Measurements from ENCODE around the gene ATG4B. TPM values are rescaled to one million over a fixed set of nuclear protein-coding genes. Genes with fewer than 3 reads are reported as not detected.

Gene ATG4B
- polyA plus RNA-seq, 10 donors = 41.8 to 67.7 (median 51.1) TPM

GRCh38 chr2:241686650-241687425 is 49.3 kb downstream of the ATG4B start, which contains the start of gene DTYMK:
Gene DTYMK, minus strand, starts transcription at chr2:241686815. Its CDS starts 32 bp downstream, at chr2:241686783.
- peak; percentile 97 to 99 (median 97) for DNase-seq

DNA sequence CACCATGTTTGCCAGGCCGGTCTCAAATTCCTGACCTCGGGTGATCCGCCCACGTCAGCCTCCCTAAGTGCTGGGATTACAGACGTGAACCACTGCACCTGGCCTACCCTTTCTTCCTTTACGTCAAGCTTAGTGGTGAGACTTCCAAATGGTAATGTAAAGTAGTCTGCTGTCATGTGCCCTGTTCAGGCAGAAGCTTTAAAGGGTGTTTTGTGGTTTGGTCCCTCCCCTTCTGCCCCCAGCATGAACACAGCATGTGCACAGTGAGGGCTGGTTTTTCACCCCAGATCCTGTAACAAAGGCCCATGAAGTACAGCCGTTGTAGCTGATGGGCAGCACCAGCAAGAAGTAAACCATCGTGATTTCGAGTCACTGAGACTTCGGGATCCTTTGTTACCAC is 51.8 kb downstream of the ATG4B start:
- DNase-seq = no peak

- no peak for DNase-seq
Measured at GRCh38 chr2:241690202-241690717, 52.8 kb downstream of the ATG4B start.

- peak in 1 of 3 donors; percentile 38 for DNase-seq
Measured at GRCh38 chr2:241692448-241692847, 55.0 kb downstream of the ATG4B start.

GRCh38 chr2:241695651-241696050 is 58.2 kb downstream of the ATG4B start:
- DNase-seq = no peak

GRCh38 chr2:241701149-241701398 is 63.6 kb downstream of the ATG4B start:
- no peak for DNase-seq

- peak; percentile 94 to 97 (median 95) for DNase-seq
Measured at GRCh38 chr2:241701399-241702154, 64.1 kb downstream of the ATG4B start, which contains the start of gene ING5. Gene ING5, plus strand, starts transcription at chr2:241702039. Its CDS starts 27 bp downstream, at chr2:241702066.

DNA sequence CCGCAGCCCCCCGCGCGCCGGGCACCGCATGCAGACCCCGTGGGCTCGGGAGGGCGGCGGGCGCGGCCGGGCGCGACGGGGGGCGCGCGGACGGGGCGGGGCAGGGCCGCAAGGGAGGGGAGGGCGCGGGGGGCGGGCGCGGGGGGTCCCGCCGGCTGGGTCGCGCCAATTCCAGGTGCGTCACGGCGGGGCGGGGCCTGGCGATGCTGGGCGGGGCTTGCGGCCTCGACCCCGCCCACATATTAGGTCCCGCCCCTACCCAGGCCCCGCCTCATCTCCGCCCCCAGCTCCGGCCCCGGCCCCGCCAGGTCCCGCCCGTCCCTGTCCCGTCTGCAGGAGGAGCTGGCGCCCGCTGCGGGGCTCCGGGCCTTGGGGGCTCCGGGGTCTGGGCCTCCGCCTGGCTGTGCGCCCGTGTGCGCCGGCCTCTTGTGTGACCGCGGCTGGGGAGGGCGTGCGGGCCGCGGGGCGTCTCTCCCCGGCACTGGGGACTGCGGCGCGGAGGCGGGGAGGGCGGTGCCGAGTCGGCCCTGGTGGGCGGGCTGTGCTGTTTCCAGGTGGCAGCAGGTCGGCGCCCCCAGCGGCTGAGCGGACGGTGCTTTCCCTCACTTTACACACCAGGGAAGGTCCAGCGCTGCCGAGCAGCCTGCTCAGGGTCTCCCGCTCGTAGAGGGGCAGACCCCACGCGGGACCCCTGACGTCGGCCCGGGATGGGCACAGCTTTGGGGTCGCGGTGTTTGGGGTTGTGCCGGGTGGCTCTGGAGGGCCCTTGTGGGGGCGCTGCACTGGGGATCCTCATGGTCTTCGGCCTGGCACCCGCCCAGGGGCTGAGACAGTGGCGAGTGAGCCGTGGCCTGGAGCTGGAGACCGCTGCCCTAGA is 64.9 kb downstream of the ATG4B start:
- peak; percentile 79 to 92 (median 87) for DNase-seq

DNA sequence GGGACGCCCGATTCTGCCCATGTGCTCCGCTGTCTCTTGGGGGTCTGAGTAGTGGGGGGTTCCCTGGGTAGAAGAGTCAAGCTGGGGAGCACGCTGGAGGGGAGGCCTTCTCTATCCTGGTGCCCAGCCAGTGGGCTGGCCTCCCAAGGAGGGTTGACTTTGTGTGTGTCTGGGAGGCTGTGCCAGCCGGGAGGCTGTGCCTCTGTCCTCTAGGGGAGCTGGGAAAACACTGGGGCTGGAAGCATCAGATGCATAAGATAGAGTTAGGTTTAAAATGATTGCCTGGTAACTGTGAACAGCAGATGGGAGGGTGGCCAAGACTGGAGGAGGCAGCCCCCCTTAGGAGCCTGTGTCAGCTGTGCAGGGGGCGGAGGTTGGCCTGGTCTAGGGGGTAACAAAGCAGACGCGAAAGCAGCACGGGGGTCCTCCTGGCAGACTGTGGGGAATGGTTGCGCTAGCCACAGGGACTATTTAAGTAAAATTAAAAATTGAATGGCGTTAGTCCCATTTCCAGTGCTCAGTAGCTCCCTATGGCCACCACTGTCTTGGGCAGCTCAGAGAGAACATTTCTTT is 65.6 kb downstream of the ATG4B start:
- DNase-seq = peak; percentile 11 to 55 (median 29)

- DNase-seq = no peak
Measured at GRCh38 chr2:241706537-241706936, 69.0 kb downstream of the ATG4B start.

- DNase-seq = no peak
Measured at GRCh38 chr2:241708879-241709278, 71.4 kb downstream of the ATG4B start.

- no peak for DNase-seq
Measured at GRCh38 chr2:241719093-241719492, 81.6 kb downstream of the ATG4B start.

DNA sequence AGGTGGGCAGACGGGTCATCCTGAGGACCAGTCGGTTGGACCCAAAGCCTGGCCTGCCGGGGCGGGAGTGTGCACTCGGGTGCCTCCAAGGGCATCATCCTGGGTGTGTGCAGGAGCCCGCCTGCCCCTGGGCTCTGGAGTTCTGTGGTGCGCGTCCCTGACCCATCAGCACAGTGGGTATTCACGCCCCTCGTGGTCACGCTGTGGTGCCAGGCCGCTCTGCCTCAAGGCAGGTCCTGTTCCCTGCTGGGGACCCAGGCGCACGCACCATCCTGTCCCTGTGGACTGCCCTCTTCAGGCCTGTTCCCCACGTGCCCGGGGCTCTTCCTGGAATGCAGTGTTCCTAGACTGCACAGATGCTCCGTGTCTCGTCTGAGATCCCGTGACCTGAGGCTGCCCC is 82.6 kb downstream of the ATG4B start:
- DNase-seq = no peak

DNA sequence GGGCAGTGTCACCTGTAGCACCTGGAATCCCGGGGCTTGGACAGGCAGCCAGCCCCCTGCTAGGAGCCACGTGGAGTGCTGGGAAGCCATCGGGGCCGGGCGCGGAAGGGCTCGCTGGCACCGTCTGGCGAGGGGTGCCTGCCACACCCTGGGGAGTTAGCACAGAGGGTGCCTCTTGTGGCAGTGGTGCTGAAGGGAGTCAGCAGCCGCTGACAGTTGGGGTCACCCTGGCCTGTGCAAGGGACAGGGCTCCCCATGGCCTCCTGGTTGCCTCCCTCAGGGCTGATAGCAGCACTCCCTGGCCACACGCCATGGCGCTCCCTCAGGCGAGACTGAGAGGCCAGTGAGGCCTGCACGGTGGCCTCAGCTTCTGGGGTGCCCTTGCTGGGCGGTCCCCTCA is 83.1 kb downstream of the ATG4B start:
- DNase-seq = no peak

DNA sequence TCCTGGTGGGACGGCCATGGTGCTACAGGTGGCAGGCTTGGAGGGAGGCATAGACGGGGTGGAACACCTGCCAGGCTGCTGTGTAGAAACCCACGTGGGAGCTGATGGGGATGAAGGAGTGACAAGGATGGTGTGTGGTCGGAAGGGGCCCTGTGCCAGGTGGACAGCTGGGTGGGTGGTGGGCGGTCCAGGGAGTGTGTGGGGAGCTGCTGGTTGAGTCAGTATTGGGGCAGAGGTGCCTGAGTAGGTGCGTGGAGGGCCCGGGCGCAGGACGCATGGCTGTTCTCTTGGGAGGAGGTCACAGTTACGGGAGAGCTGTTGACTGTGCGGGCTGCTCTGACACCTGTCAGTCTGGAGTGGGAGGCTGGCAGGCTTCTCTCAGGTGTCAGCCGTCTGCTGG is 84.4 kb downstream of the ATG4B start:
- no peak for DNase-seq

GRCh38 chr2:241722896-241723454 is 85.5 kb downstream of the ATG4B start:
- no peak for DNase-seq

Other genes with a start within 250 kb of the ATG4B start
- gene STK25, start 129.1 kb upstream of the ATG4B start, polyA plus RNA-seq (ENCODE audit: insufficient read length in 10 of 10) = 100 to 1,000 TPM; 242 to 298 (median 267) TPM
- 10 to 100 TPM; 41.3 to 61.7 (median 52.5) TPM for gene BOK, start 78.9 kb upstream of the ATG4B start, polyA plus RNA-seq (ENCODE audit: insufficient read length in 10 of 10)
- gene THAP4, start 535 bp upstream of the ATG4B start, polyA plus RNA-seq (ENCODE audit: insufficient read length in 10 of 10) = 10 to 100 TPM; 36.7 to 43.5 (median 39.1) TPM
- gene DTYMK, start 49.1 kb downstream of the ATG4B start, polyA plus RNA-seq (ENCODE audit: insufficient read length in 10 of 10) = 10 to 100 TPM; 21.9 to 33.4 (median 24.0) TPM
- 10 to 100 TPM; 15.9 to 31.1 (median 21.5) TPM for gene ING5, start 64.3 kb downstream of the ATG4B start, polyA plus RNA-seq (ENCODE audit: insufficient read length in 10 of 10)
- gene D2HGDH, start 96.9 kb downstream of the ATG4B start, polyA plus RNA-seq (ENCODE audit: insufficient read length in 10 of 10) = 10 to 100 TPM; 15.2 to 32.4 (median 18.1) TPM
- gene GAL3ST2, start 139.1 kb downstream of the ATG4B start, polyA plus RNA-seq (ENCODE audit: insufficient read length in 10 of 10) = under 1 TPM in 3 of 10 donors, not detected in 7; 0.15 to 0.26 (median 0.17) TPM
- gene NEU4, start 171.5 kb downstream of the ATG4B start, polyA plus RNA-seq (ENCODE audit: insufficient read length in 10 of 10) = 1 to 10 TPM; 3.0 to 8.5 (median 4.5) TPM
- under 1 TPM in 8 of 10 donors, not detected in 2; 0.08 to 0.70 (median 0.15) TPM for gene PDCD1, start 221.2 kb downstream of the ATG4B start, polyA plus RNA-seq (ENCODE audit: insufficient read length in 10 of 10)
- under 1 TPM in 3 of 10 donors, not detected in 7; 0.05 to 0.12 (median 0.07) TPM for gene RTP5, start 232.0 kb downstream of the ATG4B start, polyA plus RNA-seq (ENCODE audit: insufficient read length in 10 of 10)